ENCODE measurements around the gene PTGER3.

PTGER3 gene

DNA sequence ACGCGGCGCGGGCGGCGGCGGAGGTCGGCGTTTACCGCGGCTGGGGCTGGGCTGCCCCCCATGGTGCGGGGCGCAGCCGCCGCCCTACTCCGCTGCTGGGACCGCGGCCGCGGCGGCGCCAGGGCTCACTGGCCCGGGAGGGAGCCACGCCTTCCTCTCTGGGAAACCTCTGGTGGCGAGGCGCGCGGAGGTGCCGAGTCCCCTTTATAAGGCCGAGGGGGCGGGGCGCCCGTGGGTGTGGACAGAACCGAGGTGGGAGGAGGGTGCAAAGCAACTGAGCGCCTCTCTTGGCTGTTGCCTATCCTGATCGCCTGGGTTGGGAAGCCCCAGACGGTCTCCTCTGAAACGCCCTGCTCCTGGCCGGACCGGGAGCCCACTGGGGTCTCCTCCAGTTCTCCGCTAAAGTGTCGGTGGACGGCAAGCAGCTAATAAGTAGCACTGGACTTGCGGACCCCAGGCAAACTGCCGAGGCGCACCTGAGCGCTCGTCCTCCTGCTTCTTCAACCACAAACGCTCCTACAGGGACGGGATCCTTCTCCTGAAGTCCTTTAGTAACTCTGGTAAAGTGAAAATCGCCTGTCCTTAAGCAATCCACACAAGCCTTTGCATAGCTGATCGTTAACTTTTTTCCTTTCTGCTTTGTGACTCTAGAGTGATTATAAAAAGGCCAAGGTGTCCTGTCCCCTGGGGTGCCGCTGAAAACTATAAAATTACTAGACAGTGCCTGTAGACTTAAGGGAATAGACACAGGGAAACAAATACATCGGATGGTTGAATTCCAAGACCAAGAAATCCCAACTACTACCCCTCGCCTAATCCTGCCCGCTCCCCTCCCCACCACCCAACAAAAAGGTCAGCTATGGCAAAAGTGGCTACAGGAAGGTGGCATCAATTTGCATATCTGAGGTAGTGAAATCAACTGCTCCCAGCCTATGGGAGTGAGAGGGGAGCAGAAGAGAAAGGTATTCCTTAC is at the start of gene PTGER3:
Gene PTGER3, minus strand, starts transcription at position 182 of the 973 bp plus-strand sequence. CDS start 239 bp downstream, outside the sequence.
- DNase-seq (ENCODE audit: low read depth) = peak; percentile 23

DNA sequence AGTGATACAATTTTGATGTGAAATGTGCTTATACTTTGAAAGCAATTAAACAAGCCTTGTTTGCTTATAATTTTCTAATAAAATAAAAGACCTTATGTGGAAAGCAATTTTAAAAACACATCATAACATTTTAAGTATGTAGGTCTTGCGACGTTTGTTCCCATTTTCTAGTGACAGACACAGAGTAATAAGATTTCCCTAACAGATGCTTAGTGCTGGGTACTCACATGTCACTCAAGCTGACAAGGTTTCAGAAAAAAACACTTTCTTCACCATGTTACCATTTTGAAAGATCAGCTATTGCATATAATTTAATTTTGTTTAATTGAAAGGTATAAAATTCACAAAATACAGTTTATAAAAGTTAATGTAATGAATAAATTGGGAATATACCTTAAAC is 47.3 kb upstream of the PTGER3 start:
- DNase-seq (ENCODE audit: low read depth) = no peak

DNA sequence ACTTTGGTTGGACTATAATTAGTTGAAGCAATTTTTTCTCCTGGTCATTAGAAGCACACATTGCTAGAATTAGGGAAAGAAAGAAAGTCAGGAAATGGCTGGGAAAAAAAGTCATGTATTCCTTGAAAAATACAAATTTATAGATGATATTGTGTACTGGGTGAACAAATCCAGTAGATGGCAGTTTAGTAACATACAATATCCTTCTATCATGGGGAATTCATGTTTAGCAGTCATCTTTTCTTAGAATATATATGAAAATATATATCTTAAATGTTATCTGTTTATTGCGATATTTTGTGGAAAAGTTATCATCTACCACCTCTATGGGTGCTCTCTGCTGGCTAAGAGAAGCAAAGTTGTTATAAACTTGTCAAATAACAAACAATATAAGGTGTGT is 46.3 kb upstream of the PTGER3 start:
- DNase-seq (ENCODE audit: low read depth) = no peak

DNA sequence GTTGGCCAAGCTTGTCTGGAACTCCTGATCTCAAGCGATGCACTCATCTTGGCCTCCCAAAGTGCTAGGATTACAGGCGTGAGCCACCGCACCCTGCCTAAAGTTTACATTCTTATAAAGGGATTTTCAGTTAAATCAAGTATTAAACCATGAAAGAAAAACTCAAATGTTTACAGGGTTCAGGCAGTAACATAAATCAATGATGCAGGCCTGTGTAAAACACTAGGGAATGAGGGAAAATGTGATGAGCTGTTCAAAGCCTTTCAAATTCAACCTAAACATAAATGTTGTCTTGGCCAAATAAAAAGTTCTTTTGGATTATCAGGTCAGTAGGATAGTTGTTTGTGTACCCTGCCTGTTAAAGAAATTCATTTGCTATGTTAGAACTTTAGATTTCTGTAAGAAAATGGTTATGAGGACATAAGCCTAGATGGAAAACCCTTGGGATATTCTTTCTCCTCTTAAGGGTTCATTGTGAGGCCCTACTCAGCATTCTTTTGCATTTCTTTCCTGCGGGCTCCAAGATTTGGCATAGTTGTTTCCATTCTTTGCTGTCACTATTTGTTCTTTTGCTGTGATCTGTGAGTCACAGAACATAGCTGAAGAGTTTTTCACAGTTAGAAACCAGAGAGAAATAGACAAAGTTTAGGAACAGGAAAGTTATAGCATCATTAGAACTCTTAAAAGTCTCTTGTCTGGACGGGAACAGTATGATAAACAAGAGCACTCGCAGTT is 42.1 kb upstream of the PTGER3 start:
- no peak for DNase-seq (ENCODE audit: low read depth)

DNA sequence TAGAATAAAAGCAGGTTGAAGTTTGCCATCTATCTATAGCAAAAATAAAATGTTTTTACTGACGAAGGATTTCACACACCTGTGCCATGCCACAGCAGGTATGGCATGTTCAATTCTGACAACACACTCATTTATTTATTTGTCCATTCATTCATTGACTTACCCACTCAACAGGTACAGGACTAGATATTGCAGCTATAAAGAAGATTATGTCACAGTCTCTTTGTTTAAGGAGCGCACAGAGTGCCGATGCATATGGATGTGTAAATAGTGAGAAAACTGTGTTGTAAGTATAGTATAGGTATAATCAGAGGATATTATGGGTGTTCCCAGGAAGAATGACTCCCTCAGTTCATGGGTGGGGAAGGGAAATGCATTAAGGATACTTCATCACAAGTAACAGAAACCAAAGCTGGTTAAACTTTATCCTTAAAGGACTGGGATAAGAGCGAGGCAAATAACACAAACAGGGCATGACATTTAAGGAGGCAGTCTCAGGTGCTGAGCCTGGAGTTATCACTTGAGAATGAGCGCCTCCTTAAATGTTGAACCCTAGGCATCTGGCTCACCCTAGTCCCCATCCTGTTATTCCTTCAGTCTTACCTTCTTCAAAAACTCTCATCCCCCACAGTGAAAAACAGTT is 41.1 kb upstream of the PTGER3 start:
- no peak for DNase-seq (ENCODE audit: low read depth)

DNA sequence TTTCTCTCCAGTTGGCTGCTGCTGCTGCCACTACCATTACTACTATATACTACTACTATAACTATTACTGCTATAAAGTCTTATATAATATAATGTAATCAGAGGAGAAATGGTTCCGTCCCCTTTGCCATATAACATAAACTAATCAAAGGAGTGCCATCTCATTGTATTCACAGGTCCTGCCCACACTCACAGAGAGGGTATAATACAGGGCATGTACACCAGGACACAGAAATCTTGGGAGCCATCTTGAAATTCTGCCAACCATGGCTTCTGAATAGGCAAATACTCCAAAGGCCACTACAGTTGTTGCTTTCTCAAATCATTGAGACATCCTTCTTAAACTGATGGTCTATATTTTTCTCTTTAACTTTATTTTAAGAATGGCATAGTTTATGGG is 40.1 kb upstream of the PTGER3 start:
- no peak for DNase-seq (ENCODE audit: low read depth)

DNA sequence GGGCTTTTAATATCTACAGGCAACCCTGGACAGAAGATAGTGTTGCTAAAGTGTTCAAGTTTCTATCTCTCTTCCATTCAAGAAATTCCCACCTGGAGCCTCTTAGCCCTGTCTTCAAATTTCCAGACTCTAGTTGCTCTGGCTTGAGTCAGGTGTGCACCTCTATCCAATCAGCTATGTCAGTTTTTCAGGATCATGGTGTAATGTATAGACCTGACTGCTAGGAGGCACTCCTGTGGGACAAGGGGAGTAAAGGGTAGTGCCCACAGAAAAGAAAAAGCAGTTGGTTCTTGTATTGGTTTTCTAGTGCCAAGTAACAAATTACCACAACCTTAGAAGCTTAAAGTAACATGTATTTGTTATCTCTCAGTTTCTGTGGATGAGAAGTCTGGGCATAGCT is 39.4 kb upstream of the PTGER3 start:
- DNase-seq (ENCODE audit: low read depth) = no peak

DNA sequence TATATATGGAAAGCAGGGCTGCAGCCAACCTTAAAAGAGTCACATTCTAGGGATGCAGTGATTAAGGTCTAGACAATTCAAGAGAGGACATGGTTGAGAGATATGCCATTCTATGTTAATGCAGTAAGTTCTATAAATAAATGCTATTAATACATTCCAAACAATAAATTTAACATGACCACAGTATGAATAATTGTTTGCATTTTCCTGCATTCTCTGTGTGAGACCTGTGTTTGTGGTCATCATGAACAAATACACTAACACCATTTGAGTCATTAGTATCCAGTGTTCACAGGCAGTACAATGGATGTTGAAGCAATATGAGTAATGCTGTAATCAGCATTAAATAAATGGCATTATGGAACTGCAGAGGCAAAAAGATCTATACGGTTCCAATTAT is 38.7 kb upstream of the PTGER3 start:
- DNase-seq (ENCODE audit: low read depth) = no peak

DNA sequence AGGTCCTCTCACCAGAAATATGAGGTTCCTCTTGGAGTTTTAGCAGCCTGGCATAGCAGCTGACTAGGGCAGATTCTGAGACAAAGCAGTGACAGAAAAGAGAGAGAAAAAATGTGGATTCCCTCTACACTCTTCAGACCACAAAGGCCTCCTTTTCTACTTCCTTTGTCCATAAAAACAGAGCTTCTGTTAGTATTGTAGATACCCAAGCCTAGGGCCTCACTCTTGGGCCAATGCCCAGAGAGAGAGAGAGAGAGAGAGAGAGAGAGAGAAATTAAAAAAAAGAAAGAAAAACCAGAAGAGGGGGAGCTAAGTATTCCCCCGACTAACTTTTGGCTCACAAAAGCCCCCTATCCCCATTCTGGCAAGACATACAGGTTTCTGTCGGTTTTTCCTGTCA is 35.7 kb upstream of the PTGER3 start:
- DNase-seq (ENCODE audit: low read depth) = no peak

DNA sequence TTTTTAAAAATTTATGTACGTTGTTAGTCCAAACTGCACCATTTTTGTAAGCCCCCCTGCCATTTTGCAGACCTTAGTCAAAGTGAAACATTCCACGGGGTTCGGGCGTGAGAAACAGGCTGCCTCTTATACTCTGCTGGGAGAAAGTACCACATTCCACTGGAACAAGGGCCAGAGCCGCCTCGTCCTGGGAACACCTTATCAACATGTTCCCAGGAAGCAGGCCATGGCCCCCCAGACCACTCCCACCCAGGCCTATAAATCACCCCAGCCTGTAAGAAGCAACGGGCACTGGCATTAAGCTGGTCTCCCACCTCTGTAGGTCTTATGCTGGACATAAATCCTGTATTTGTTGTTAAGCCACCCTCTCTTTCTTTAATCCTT is 34.1 kb upstream of the PTGER3 start:
- DNase-seq (ENCODE audit: low read depth) = no peak

DNA sequence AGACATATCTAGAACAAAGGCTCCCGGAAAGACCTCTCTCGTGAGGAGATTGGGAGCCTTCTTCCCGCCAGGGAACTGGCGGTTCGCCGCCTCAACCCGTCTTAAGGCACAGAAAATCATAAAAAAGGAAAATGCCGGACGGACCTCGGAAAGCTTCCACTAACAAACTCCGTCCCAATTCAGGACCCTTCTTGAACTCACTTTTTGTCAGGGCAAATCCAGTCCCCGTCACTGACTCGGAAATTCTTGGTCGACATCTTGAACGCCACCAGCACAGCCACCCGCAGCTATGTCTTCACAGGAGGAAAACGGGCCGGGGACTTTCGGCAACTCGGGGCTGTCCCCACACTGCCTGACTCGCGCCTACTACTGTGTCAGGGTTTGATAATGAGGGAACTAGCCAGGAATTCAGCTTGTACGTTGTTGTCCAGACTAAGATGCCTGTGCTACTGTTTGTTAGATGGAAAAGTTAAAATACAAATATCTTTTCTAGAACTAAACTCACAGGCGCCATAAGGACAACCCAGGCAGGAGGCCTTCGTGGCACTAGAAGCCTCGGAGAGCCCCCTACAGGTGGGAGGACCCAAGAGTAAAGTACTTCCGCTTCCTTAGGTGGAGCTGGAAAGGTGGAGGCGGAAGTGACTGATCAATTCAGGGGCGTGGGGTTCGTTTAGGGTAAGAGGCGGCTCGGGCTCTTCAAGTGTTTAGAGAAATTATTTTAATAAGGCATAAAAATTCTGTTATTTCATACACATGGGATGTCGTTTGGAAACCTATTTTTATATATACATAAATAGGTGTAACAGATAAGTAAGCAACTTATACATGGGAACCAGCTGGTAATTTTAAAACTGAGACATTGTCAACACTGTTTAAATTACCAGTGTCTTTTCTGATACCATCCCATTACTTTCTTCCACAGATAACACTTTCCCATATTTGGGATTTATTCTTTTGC is 33.4 kb upstream of the PTGER3 start, which contains the start of gene ZRANB2:
Gene ZRANB2, minus strand, starts transcription at position 297 of the 958 bp plus-strand sequence. Its CDS starts 40 bp downstream, at position 257.
- peak; percentile 86 for DNase-seq (ENCODE audit: low read depth)

DNA sequence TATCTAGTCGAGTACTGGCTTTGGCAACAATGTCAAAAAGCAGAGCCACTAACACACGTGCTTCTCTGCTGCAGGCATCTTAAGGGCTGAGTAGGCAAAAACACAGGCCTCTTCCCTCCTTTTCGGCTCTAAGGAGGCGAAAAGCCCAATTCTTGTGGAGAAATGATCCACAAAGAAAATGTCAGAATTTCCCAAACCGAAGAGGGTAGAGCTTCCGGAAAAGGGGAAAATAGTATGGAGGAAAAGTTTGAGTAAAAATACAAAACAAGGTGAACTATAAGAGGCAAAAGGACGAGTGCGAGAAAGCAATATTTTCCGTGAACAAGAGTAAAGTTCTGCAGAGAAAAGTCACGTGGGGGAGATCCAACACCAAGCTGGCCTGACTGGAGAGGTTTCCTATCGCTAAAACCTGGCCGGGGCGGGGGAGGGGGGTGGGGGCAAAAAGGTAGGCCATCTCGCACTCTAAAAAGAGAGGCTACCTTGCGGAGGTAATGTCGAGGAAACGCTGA is 32.7 kb upstream of the PTGER3 start:
- DNase-seq (ENCODE audit: low read depth) = no peak

DNA sequence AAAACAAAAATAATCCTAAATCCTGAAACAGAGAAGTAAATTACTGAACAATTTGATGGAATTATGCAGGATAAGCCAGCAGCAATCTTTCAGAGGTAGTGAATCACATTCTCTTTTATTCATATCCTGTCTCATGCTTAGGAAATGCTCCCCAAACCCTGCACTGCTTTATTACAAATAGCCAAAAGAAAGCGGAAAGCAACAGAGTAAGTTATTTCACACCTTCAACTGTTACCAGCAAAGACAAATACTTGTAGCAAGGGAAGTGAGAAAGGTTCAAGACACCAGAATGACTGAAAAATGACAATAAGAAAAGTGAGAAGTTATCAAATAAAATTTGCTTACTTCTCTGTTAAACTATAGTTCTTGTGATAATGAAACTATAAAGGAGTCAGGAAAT is 27.1 kb upstream of the PTGER3 start:
- DNase-seq (ENCODE audit: low read depth) = no peak

DNA sequence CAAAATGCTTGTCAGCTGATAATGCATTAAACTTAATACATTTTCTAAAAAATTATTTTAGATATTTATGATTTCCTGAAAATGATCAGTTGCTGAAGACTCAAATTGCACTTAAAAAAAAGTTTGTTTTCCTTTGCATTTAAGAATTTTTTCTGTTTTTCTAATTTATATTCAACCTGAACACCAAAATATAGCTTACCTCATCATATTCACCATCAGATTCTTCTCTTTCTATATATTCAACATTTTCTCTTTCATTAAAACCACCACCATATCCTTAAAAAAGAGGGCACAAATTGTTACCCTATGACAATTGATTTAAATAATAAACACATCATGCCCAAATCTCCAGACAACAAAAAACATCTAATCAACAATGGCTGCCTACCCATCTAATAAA is 24.7 kb upstream of the PTGER3 start:
- no peak for DNase-seq (ENCODE audit: low read depth)

DNA sequence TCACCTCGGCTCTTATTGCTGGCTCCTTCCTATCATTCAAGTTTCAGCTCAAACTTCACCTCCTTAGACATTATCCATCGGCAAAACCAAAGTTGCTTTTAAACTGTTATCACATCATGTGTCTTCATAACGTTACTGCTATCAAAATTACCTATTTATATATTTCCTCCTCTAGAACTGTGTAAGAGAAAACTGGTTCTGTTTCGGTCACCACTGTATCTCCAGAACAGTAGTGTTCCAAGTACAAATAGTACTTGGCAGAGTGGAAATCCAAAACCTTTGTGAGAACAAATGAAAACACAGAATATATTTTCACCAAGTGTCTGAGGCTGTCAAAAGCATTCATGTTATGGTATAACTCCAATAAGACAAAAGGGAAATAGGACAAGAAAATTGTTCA is 24.1 kb upstream of the PTGER3 start:
- no peak for DNase-seq (ENCODE audit: low read depth)

DNA sequence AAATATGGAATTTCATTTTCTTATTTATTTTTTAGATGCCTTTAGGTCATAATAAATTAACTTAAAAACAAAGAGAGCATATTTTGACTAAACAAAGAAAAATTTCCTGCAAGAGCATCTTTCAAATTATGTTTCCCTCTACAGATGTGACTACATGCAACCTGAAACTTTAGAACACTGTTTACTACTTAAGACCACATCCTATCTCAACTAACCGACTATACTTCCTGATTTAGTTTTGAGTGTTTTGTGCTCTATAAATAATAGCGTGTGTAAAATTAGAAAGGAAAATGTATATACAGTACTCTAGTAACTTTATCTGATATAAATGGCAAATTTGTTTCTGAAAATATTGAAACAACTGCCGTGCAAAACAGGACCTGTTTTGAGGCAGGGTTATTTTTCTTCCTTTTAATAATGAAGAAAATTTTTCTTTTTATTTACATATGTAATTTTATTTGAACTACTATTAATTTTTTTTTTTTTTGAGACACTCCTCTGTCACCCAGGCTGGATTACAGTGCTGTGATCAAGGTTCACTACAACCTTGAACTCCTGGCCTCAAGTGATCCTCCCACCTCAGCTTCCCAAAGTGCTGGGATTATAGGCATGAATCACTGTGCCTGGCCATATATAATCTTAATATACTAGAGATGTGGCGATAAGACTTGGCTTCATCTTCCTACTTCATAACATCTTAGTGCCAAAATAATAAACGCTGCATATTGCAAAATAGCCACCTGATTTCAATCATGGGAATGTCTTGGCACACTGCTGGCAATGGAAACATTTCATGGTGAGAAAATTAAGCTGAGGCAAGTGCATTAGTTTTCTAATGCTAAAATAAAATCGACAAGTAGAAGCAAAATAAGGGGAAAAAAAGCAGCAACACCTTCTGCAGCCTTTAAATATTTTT is 21.0 kb upstream of the PTGER3 start:
- no peak for DNase-seq (ENCODE audit: low read depth)

DNA sequence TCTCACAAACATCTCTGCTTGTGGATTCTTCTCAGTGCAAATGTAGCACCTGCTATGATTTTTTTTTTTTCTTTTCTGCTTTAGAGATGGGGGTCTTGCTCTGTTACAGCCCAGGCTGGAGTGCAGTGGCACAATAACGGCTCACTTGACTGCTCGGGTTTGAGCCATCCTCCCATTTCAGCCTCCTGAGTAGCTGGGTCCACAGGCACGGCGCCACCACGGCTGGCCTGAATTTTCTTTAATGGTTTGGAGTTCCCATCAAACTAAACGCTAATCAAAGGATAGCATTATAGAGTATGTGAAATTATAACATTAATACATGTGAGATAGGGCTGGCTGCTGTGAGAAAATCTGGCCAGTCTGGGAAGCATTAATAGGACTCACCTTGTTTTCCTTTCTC is 7.2 kb upstream of the PTGER3 start:
- DNase-seq (ENCODE audit: low read depth) = no peak

DNA sequence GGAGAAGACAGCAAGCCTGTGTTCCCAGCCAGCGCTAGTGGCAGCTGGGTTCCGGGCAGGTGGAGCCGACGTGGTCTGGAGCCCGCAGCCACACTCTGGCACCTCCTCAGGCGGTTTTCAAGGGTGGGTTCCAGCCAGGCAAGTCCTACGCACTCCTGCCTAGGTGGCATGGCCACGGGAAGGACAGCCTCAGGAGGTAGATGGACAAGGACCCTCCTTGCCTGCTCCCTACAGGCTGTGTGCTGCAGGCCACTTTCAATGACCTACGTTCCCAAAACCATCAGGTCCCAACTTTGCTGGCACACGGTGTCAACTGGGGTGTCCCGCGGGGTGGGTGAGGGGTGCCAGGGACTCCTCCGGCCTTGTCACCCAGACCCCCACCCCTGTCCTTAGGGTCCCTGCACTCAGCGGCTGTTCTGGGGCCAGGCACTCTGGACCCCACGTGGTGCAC is 6.7 kb upstream of the PTGER3 start:
- DNase-seq (ENCODE audit: low read depth) = no peak

DNA sequence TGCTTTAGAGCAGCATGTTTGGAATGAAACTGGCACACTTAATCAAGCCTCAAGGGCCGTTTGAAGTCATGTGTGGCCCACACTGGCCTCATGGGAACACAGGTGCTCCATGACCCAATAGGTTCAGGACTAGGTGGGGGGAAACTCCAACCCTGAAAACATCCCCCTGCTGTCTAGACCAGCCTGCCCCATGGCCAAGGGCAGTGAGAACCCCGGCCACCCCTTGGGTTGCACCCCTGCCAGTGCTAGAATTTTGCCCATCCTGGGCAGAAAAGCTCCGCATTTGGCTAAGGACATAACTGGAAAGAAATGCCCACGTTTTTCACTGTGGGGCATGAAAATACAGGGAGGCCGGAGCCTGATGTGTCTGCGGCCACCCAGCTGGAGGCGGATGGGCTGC is 6.1 kb upstream of the PTGER3 start:
- DNase-seq (ENCODE audit: low read depth) = no peak

DNA sequence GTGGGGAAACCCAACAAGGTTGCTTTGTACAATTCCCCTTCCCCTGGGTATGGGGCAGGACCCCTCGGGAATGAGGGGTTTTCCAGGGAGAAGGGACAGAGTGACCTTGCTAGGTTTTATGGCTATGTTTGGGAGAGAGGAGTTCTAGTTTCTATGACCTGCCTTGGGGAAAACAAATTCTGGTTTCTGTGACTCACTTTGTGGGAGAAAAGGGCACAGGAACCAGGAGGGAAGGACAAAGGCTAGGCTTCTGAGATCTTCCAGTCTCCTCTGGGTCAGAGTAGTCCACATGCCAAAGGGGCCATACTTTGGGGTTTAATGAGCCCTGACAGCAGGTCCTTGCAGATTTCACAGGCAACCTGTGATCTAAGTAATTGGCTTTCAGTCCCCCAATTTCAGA is 5.5 kb upstream of the PTGER3 start:
- no peak for DNase-seq (ENCODE audit: low read depth)

Data from activated T-cell treated with anti-CD3 and anti-CD28 coated beads for 24 hours (primary cell).